GM21423 (cell line): Measurements from ENCODE around the gene FBXL13.
"Not testable (repeated sequence)": the region's sequence is repeated elsewhere in the genome, so short reads cannot be mapped to it uniquely, and the experiment has no call there.

ENCODE experiments used
- ATAC-seq: cut with Tn5 transposase; IDR thresholded peaks from one replicate; pipeline ENCODE4 v1.9.1; 2021; ENCODE audit warnings: mild to moderate bottlenecking, moderate library complexity; ENCODE audit not compliant: unreplicated experiment

Gene FBXL13

DNA sequence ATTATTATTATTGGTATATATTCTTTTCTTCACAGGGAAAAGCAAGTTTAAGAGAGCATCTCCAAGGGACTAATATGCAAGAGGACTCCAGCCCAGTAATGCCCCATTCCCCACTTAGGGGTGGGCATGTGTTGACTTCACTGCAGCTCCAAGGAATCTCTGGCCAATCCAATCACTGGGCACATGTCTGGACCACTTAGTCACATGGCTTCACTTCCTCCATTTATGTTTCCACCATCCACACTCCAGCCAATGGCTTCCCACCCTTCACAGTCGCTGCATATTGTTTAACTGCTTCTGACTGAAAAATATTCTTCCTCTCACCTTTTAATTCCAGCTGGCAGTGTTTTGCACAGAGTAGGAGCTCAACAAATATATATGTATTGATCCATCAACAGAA, 43.6 kb downstream of the FBXL13 start:
- ATAC-seq, result no peak

DNA sequence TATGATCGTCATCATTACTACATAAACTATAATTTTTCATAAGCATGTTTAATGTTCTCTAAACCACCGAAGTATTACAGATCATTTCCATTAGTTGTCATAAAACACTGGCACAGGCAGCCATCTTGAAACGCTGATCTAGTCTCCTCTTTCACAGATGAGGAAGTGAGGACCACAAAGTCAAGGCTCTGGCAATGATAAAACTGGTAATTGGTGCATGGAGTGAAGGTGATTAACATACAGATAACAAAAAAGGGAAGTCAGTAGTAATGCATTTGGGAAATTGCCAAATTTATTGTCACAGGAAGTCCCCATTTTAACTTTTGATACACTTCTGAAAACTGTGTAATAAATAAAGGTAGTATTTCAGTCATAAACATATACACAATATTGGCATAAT, 49.3 kb downstream of the FBXL13 start:
- no peak for ATAC-seq

DNA sequence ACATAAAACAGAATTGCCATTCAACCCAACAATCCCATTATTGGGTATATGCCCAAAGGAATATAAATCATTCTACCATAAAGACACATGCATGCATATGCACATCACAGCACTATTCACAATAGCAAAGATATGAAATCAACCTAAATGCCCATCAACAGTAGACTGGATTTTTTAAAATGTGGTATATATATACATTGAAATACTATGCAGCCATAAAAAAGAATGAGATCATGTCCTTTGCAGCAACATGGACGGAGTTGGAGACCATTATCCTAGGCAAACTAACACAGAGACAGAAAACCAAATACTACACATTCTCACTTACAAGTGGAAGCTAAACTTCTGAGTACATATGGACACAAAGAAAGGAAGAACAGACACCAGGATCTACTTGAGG, 51.0 kb downstream of the FBXL13 start:
- not testable (repeated sequence) for ATAC-seq

DNA sequence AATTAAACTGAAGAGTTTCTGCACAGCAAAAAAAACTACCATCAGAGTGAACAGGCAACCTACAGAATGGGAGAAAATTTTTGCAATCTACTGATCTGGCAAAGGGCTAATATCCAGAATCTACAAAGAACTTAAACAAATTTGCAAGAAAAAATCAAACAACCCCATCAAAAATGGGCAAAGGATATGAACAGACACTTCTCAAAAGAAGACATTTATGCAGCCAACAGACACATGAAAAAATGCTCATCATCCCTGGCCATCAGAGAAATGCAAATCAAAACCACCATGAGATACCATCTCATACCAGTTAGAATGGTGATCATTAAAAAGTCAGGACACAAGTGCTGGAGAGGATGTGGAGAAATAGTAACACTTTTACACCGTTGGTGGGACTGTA, 53.1 kb downstream of the FBXL13 start:
- ATAC-seq, result not testable (repeated sequence)

DNA sequence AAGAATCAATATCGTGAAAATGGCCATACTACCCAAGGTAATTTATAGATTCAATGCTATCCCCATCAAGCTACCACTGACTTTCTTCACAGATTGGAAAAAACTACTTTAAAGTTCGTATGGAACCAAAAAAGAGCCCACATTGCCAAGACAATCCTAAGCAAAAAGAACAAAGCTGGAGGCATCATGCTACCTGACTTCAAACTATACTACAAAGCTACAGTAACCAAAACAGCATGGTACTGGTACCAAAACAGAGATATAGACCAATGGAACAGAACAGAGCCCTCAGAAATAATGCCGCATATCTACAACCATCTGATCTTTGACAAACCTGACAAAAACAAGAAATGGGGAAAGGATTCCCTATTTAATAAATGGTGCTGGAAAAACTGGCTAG, 53.7 kb downstream of the FBXL13 start:
- ATAC-seq, result not testable (repeated sequence)

DNA sequence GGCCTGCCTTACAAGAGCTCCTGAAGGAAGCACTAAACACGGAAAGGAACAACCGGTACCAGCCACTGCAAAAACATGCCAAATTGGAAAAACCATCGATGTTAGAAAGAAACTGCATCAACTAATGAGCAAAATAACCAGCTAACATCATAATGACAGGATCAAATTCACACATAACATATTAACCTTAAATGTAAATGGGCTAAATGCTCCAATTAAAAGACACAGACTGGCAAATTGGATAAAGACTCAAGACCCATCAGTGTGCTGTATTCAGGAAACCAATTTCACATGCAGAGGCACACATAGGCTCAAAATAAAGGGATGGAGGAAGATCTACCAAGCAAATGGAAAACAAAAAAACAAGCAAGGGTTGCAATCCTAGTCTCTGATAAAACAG, 56.3 kb downstream of the FBXL13 start:
- ATAC-seq, result not testable (repeated sequence)

DNA sequence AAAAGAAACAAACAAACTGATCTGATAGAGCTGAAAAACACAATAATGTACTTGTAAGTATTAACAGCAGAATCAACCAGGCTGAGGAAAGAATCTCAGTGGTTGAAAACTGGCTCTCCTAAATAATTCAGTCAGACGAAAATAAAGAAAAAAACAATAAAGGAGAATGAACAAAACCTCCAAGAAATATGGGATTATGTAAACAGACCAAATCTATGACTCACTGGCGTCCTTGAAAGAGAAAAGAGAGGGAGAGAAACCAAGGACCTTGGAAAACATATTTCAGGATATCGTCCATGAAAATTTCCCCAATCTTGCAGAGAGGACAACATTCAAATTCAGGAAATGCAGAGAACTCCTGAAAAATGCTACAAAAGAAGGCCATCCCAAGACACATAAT, 62.9 kb downstream of the FBXL13 start:
- no peak for ATAC-seq

DNA sequence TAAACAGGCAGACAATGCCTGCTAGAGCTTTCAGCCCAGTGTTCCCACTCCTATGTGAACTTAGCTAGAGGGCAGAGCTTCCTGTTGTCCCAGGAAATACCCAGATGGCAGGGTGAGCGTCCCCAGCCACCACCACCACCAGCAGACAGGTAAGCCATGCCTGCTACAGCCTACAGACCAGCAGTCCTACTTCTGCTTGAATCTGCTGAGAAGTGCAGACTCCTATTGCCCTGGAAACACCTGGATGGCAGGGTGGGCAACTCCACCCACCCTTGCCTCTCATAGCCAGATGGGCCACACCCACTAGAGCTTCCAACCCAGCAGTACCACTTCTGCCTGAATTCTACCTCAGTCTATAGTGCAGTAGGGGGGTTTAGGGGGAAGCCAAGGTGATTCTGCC, 64.4 kb downstream of the FBXL13 start:
- no peak for ATAC-seq

DNA sequence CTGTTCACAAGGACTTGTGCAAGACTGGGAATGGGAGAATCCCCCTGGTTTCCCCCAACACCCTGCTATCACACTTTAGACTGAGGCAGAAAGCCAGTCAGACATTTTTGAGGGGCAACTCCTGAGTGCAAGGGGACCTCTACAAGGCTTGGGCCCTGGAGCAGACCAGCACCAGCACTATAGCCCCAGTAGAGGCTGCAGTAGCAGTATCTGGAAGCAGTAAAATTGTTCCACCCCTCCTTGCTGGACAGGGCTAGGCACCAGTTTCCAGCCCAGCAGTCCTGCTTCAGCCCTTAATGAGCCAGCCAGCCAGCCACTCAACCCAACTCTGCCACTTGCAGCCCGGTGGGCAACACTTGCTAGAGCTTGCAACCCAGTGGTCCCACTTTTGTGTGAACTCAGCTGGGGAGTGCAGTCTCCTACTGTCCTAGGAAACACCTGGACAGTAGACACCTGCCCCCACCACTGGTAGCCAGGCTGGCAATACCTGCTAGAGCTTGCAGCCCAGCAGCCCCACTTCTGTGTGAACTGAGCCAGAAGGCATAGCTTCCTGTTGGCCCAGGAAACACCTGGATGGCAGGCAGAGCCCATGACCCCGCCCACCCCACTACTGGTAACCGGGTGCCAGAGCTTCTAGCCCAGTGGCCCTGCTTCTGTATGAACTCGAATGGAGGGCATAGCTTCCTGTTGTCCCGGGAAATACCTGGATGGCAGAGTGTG, 65.0 kb downstream of the FBXL13 start:
- ATAC-seq, result no peak

DNA sequence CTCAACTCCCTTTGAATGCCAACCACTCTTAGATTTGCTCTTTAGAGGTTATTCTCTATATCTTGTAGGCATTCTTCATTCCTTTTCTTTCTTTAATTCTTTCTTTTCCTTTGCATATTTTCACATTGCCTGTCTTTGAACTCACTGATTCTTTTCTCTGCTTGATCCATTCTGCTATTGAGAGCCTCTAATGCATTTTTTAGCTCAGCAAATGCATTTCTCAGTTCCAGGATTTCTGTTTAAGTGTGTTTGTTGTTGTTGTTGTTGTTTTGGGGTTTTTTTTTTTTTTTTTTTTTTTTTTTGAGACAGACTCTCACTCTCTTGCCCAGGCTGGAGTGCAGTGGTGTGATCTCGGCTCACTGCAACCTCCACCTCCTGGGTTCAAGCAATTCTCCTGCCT, 71.6 kb downstream of the FBXL13 start:
- no peak for ATAC-seq

DNA sequence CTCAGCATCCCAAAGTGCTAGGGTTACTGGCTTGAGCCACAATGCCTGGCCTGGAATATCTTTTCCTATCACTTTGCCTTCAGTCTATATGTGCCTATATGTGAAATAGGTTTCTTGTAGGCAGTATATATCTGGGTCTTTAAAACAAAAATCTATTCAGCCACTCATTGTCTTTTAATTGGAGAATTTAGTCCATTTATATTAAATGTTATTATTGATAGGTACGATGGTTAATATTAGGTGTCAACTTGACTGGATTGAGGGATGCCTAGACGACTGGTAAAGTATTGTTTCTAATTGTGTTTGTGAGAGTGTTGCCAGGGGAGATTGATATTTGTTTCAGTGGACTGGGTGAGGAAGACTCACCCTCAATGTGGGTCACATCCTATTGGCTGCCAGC, 73.4 kb downstream of the FBXL13 start:
- ATAC-seq, result no peak

DNA sequence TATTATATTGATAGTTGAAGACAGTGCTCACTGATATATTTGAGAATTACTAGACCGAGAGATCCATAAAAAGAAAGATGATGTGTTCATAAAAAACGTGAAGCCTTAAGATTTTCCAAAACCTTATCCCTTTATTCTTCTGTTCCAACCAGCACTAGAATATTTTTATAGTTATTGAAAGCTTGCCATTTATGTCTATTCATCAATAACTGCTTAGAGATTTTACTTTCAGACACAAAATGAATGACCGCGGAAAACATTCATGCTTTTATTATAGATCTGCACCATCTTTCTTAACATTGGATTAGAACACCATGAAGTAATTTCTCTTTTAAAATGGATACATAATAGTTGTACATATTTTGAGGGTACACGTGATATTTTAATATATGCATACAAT, 77.6 kb downstream of the FBXL13 start:
- no peak for ATAC-seq

DNA sequence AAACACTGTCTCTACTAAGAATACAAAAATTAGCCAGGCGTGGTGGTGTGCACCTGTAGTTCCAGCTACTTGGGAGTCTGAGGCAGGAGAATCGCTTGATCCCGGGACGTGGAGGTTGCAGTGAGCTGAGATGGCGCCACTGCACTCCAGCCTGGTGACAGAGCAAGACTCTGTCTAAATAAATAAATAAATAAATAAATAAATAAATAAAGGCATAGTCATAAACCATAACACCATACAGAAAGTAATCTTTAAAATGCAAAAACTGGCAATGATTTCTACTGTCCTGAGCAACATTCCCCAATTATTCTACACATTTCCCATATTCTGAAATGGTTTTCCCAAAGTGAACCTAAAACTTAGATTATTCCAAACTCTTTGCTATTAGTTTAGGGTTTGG, 79.0 kb downstream of the FBXL13 start:
- ATAC-seq, result not testable (repeated sequence)

DNA sequence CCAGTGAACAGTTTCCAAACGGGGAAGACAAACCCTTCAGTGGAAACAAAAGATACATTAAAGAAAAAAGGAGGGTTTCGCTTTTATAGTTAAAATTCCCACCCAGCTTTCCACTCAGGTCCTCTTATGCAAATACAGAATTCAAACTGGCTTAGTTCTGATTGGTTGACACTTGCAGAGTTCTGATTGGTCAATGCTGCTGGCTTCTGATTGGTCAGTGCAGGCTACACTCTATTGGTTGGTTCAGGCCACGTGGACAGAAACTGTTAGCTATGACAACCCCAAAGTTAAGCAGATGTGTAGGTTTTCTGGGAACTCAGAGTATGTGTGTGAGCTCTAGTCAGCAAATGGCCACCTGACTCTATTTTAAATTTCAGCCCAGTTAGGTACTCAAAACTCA, 80.0 kb downstream of the FBXL13 start:
- ATAC-seq, result no peak

DNA sequence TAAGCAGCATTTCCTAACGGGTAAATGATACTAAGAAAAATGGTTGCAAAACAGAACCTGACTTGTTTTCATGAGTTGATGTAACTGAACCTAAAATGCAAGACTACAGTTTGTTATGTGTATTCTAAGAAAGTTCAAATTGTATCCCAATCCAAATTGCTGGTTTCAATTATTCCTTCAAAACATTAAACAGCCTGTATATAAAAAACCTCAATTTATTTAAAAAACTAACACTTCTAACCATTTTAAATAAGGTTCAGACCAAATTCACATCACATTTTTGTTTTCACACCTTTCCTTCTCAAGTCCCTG, 80.9 kb downstream of the FBXL13 start:
- no peak for ATAC-seq

DNA sequence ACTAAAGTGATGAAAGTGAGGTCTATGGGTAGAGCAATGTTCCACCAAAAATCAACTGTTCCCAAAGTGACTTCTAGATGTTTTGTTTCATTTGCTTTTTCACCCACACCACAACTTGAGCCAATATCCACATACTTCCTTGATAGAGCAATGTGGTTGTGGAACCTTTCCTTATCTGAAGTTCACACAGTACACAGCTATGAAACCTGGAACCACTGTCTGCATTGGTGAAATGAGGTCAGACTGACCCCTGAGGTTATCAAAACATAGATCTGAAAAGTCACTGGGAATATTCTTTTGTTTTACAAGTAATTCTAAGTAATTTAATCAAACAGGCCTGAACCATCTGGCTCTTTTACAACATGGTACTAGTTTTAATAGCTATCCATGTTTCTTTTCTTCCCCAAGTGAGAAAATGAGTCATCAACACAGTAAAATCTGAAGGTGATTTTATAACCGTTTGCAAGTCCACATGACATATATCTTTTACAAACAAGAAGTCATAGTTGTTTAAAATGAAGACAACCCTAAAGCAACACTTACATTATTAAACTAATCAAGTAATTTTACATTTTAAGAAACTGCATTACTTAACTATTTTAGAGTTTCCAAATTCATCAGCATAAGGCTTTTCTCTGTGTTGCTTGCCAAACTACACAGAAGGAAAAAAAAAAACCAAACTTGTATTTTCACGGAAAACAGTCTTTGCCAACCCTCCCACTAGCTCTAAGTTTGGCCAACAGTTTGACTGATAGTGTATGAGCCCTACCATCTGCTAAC, 81.5 kb downstream of the FBXL13 start:
- no peak for ATAC-seq

DNA sequence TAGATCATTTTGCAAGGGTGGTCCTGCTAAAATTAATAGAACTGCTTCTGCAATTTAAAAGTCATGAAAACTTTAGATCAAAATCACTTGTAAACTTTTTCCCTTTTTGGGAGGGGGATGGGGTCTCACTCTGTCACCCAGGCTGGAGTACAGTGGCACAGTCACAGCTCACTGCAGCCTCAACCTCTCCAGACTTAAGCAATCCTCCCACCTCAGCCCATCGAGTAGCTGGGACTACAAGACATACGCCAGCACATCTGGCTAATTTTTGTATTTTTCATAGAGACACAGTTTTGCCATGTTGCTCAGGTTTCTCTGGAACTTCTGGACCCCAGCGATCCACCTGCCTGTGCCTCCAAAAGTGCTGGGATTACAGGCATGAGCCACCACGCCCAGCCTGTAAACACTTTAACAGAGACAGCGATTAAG, 82.1 kb downstream of the FBXL13 start:
- no peak for ATAC-seq

DNA sequence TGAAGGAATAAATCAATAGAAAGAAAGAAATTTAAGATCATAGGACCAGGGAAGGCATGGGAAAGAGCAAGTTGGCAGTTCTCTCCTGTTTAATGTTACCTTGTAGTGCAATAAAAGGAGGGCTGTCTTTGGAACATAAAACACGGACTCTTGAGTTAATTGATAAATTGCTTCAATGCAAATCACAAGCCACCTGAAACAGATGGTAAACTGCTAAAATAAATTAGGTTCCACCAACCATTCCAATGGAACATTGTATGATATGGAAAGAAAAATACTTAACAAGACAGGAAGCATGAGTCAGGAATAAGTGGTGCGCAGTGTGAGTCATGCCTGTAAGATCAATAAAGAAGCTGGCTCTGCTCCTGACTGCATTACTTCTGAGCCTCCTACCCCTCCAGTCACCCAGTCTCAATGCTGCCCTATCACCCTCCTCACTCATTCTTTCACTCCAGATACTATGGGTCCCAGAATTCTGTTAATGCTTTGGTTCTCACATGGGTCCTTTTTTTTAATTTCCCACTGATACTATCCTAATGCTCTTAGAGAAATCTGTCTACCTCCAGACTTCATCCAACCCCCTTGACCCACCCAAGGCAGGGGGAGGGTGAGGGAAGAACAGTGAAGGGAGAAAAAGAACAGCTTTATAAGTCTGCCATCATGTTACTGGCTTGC, 82.9 kb downstream of the FBXL13 start:
- no peak for ATAC-seq

DNA sequence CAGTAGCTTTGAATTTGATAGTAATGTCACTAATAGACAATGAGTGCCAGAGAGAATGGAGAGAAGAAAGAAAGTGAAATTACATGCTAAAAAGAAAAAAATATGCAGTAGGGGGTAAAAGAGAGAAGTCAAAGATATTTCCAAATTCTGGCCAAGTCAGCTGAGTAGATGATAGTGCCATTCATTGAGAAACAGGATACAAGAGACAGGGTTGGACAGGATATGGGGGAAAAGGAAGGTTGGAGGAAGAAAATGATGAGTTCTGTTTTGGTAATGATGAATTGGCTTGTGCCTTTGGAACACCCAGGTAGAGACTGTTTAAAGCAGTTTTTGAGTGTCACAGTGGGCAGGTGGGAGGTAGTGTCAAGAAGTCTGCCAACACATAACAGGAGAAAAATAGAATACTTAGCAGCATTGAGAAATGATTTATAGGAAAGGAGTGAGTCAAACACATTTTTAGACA, 83.5 kb downstream of the FBXL13 start:
- ATAC-seq, result no peak

DNA sequence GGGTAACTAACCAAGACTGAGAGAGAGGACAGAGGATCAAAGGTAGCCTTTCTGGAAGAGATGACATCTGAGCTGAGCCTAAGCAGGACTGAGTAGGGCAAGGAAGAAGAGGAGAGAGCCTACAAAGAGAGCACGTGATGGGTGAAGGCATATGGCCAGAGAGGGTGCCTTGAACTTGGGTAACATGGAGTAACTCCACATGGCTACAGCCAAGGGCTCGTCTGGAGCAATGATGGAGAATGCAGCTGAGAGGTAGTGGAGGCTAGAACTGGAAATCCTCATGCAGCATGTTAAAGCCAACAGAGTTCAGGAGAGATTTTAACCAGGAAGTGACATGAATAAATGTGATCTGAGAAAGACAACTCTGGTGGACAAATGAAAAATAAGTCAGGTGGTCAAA, 84.0 kb downstream of the FBXL13 start:
- no peak for ATAC-seq

DNA sequence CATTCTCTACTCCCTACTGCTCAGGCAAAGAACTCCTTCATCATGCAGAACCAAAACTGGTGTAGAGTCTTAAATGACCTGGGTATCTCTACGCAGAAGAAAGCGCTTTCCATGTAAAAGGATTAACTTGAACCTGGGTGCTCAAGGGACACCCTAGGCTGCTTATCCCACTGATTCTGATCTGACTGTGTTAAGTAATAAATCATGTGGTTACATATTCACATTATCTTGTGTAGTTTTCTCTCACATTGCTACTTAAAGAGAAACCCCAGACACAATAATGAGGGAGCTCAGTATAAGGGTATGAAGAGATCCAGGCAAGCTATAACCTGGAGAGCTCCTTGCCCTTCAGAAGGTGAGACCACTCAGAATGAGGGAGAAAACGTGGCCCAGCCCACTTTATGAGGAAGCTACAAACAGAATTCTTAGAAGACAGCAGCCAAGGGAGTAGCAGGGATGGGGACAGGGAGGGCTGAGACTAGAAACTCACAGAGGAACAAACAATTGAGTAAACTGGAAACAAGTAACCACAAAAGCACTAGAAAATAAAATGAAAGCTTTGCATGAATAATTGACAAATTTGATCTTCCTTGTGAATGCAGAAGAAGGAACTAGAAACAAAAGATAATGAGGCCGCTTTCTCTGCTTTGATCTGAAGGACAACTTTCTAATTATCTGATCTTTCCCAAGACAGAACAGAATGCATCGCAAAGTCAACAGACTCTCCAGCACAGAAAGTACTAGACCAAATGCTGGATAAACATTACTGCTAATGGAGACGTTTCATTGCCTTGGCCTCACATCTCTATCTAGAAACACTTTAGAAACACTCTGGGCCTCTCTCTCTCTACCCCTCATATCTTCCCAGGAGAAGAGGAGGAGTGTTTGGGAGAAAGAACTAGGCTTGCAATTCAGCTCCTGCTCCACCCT, 85.7 kb downstream of the FBXL13 start:
- no peak for ATAC-seq
